Right lobe of liver (tissue), 4 donors: ENCODE data around the gene MCC.

ENCODE experiments used
- POLR2A ChIP-seq: fragments of 450-650 bp; IDR thresholded peaks from one replicate; pipeline ENCODE4 v1.6.1; 2017; ENCODE audit warnings: antibody characterized with exemption, mild to moderate bottlenecking
- TF ChIP-seq, protein P1 (sequence below), 4 donors: fragments of 200-600 bp in 3 of 4; fragments of 450-650 bp in 1 of 4; IDR thresholded peaks; one replicate each; pipeline versions ENCODE4 v1.5.1 to v1.8.0; 2016 to 2022; ENCODE audit warnings: antibody characterized with exemption in 4 of 4, mild to moderate bottlenecking in 2 of 4
- donor health status: DM: no; HTN: no; CAD: no.
- donor health status: DM: no; HTN: no; CAD: no.
- donor health status: DM: no; HTN: yes; CAD: no.

DNA sequence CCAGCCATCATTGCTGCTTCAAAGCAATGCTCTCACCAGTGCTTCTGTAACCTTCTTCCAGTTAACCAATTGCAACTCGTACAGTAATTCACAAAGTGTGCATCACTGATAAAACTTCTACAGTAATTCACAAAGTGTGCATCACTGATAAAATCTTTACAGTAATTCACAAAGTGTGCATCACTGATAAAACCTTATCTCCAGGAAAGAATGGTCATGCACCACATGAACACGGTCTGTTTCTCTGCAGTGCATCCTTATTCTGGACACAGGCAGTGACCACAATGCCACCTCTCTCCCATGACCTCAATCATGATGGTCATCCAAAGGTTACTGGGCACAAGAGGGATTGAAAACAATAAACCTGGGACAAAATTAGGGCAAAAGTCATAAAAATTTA, 207.1 kb downstream of the MCC start:
- TF ChIP-seq, protein P1, sequence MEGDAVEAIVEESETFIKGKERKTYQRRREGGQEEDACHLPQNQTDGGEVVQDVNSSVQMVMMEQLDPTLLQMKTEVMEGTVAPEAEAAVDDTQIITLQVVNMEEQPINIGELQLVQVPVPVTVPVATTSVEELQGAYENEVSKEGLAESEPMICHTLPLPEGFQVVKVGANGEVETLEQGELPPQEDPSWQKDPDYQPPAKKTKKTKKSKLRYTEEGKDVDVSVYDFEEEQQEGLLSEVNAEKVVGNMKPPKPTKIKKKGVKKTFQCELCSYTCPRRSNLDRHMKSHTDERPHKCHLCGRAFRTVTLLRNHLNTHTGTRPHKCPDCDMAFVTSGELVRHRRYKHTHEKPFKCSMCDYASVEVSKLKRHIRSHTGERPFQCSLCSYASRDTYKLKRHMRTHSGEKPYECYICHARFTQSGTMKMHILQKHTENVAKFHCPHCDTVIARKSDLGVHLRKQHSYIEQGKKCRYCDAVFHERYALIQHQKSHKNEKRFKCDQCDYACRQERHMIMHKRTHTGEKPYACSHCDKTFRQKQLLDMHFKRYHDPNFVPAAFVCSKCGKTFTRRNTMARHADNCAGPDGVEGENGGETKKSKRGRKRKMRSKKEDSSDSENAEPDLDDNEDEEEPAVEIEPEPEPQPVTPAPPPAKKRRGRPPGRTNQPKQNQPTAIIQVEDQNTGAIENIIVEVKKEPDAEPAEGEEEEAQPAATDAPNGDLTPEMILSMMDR (IDR thresholded peaks at IDR 0.05) = no peak
- no peak for TF ChIP-seq POLR2A
